NCI-H526 treated with DMSO at 0.1 percent for 48 hours (cell line): Measurements from ENCODE around the gene GMPR2.
"Not testable (repeated sequence)": the region's sequence is repeated elsewhere in the genome, so short reads cannot be mapped to it uniquely, and the experiment has no call there.

Experiments
- DNase-seq: peaks from one replicate; lab custom pipeline; 2025; lab: John Stamatoyannopoulos, UW

GMPR2 gene

GRCh38 chr14:24202538-24202937, 30.2 kb upstream of the GMPR2 start:
- not testable (repeated sequence) for DNase-seq

- DNase-seq, result not testable (repeated sequence)
These were observed 29.4 kb upstream of the GMPR2 start for GRCh38 chr14:24203249-24203886.

GRCh38 chr14:24204163-24205146, 28.3 kb upstream of the GMPR2 start:
- DNase-seq, result no peak

GRCh38 chr14:24206260-24207103, 26.2 kb upstream of the GMPR2 start:
- DNase-seq, result no peak

GRCh38 chr14:24207104-24207551, 25.6 kb upstream of the GMPR2 start:
- no peak for DNase-seq

- no peak for DNase-seq
These were observed 25.1 kb upstream of the GMPR2 start for GRCh38 chr14:24207625-24208024.

- no peak for DNase-seq
These were observed 21.4 kb upstream of the GMPR2 start for GRCh38 chr14:24211311-24211710.

GRCh38 chr14:24212924-24213865, 19.5 kb upstream of the GMPR2 start, which contains the start of gene CHMP4A:
Gene CHMP4A (minus strand): TSS chr14:24213488. CDS start chr14:24213439, 49 bp downstream.
- DNase-seq, result peak; percentile 82

- no peak for DNase-seq
These were observed 18.7 kb upstream of the GMPR2 start for GRCh38 chr14:24213866-24214662.

- peak; percentile 81 for DNase-seq
These were observed 17.0 kb upstream of the GMPR2 start, which contains the start of gene MDP1 for GRCh38 chr14:24215495-24216344. Gene MDP1 (minus strand): TSS chr14:24216066. CDS start chr14:24215955, 111 bp downstream.

GRCh38 chr14:24216345-24216699, 16.4 kb upstream of the GMPR2 start:
- no peak for DNase-seq

GRCh38 chr14:24216876-24217275, 15.9 kb upstream of the GMPR2 start:
- DNase-seq, result not testable (repeated sequence)

- DNase-seq, result no peak
These were observed 13.6 kb upstream of the GMPR2 start for GRCh38 chr14:24219080-24219479.

GRCh38 chr14:24219521-24219920, 13.2 kb upstream of the GMPR2 start:
- no peak for DNase-seq

- DNase-seq, result not testable (repeated sequence)
These were observed 9.7 kb upstream of the GMPR2 start for GRCh38 chr14:24222987-24223386.

- DNase-seq, result no peak
These were observed 8.1 kb upstream of the GMPR2 start for GRCh38 chr14:24224618-24225071.

- no peak for DNase-seq
These were observed 6.3 kb upstream of the GMPR2 start for GRCh38 chr14:24226473-24226872.

- no peak for DNase-seq
These were observed 3.8 kb upstream of the GMPR2 start for GRCh38 chr14:24228902-24229301.
